ENCODE results near the gene CAMTA1. TPM values are rescaled to one million over a fixed set of nuclear protein-coding genes. Genes with fewer than 3 reads are reported as not detected.

The CAMTA1 gene
- total and polyA plus RNA-seq, 8 donors: 42.8 to 213 (median 118) TPM

- Histone ChIP-seq H3K4me3 (no peak overlapping the region), H3K27ac (no peak overlapping the region), H3K9me3 (no peaks in the 10 kb centered on the region), H3K27me3 (no peaks in the 10 kb centered on the region), H3K4me1 (peaks cover 0 to 17% (median 3%) of the 10 kb centered on the region in 4 donors), H3K36me3 (no peaks in the 10 kb centered on the region)
- intact Hi-C loops (cut with DNase I; ENCODE audit: low total_unique reads): no loop called here
- WGBS, 5 donors: 71 to 88% (median 72%) methylated on average over 15 to 16 of the region's 16 CpGs
- DNase-seq: no peak
- TF ChIP-seq POLR2A (IDR thresholded peaks at IDR 0.05) (no peak), POLR2AphosphoS5 (IDR thresholded peaks at IDR 0.05) (no peak), EP300 (IDR thresholded peaks at IDR 0.05) (no peak)
- TF ChIP-seq, protein P1, sequence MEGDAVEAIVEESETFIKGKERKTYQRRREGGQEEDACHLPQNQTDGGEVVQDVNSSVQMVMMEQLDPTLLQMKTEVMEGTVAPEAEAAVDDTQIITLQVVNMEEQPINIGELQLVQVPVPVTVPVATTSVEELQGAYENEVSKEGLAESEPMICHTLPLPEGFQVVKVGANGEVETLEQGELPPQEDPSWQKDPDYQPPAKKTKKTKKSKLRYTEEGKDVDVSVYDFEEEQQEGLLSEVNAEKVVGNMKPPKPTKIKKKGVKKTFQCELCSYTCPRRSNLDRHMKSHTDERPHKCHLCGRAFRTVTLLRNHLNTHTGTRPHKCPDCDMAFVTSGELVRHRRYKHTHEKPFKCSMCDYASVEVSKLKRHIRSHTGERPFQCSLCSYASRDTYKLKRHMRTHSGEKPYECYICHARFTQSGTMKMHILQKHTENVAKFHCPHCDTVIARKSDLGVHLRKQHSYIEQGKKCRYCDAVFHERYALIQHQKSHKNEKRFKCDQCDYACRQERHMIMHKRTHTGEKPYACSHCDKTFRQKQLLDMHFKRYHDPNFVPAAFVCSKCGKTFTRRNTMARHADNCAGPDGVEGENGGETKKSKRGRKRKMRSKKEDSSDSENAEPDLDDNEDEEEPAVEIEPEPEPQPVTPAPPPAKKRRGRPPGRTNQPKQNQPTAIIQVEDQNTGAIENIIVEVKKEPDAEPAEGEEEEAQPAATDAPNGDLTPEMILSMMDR (IDR thresholded peaks at IDR 0.05): no peak
Measured at GRCh38 chr1:7505771-7506453, 720.7 kb downstream of the CAMTA1 start.

DNA sequence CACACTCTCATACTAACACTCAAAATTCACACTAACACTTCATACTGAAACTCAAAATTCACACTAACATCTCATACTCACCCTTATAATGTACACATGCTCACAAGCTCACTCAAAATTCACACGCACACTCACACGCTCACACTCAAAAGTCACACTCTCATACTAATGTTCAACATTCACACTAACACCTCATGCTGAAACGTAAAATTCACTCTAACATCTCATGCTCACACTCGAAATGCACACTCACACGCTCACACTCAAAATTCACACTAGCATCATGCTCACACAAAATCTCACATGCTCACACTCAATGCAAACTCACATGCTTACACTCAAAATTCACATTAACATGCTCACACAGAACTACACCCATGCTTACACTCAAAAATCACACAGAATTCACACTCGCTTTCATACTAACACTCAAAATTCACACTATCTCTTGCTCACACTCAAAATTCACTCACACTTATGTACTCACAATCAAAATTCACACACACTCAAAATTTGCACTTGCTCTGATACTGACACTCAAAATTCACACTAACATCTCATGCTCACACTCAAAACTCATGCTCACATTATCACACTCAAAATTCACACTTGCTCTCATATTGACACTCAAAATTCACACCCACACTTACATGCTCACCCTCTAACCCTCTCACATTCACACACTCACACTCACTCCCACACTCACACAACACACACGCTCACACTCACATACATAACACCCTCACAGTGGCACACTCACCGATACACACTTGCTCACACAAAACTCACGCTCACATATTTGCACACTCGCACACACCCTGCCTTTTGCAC, 721.4 kb downstream of the CAMTA1 start:
- no peaks in the 10 kb centered on the region for H3K36me3 ChIP-seq
- H3K27me3 ChIP-seq: no peaks in the 10 kb centered on the region
- H3K9me3 ChIP-seq: no peaks in the 10 kb centered on the region
- H3K4me3 ChIP-seq: no peak overlapping the region
- peaks cover 0 to 17% (median 3%) of the 10 kb centered on the region in 4 donors for H3K4me1 ChIP-seq
- H3K27ac ChIP-seq: no peak overlapping the region
- intact Hi-C loops (cut with DNase I; ENCODE audit: low total_unique reads): no loop called here
- no peak for DNase-seq
- TF ChIP-seq EP300 (IDR thresholded peaks at IDR 0.05) (no peak), POLR2AphosphoS5 (IDR thresholded peaks at IDR 0.05) (no peak), POLR2A (IDR thresholded peaks at IDR 0.05) (no peak)
- TF ChIP-seq, protein P1 (IDR thresholded peaks at IDR 0.05): no peak
- 85 to 95% (median 93%) methylated on average over 10 of the region's 10 CpGs for WGBS, 5 donors

DNA sequence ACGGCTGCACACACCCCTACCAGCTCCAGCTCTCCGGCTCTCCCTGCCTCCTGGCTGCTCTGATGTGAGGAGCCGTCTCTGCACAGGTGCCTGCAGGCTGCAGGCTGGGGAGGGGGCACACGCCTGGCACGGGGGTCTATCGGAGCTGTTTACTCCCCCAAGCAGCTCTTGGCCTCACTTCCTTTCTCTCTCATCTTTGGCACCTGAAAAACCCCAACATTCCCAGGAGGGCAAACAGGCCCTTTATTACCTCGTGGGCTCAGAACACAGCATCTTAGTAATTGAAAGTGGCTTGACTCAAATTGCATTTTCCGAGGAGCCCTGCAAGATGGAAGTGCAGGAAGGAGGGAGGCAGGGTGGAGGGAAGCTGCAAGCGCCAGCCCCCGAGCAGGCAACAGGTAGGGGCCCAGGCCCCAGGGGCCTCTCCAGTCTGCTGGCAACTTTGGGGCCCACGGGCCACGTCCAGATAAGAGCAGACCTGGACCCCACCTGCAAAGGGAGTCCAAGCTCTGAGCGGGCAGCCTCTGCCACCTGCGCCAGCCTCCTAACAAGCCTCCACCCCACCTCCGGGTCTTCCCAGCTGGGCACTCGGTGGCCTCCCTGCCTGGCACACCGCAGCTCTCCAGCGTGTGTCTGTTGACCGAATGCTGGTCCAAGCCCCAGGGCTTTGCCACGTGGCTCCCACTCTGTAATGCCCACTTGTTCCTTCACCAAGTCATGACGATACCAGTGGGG, 722.2 kb downstream of the CAMTA1 start:
- H3K27ac ChIP-seq: no peak overlapping the region
- TF ChIP-seq EP300 (IDR thresholded peaks at IDR 0.05): no peak
- TF ChIP-seq POLR2AphosphoS5 (IDR thresholded peaks at IDR 0.05): no peak
- TF ChIP-seq, protein P1 (IDR thresholded peaks at IDR 0.05): no peak
- TF ChIP-seq POLR2A (IDR thresholded peaks at IDR 0.05): no peak
- H3K4me3 ChIP-seq: no peak overlapping the region
- H3K36me3 ChIP-seq: no peaks in the 10 kb centered on the region
- intact Hi-C loops (cut with DNase I; ENCODE audit: low total_unique reads): no loop called here
- H3K27me3 ChIP-seq: no peaks in the 10 kb centered on the region
- DNase-seq: no peak
- H3K4me1 ChIP-seq: peaks cover 0 to 17% (median 3%) of the 10 kb centered on the region in 4 donors
- H3K9me3 ChIP-seq: no peaks in the 10 kb centered on the region
- 79 to 89% (median 86%) methylated on average over 17 to 21 of the region's 21 CpGs for WGBS, 5 donors

Measured in stomach (tissue), 9 donors.